Myocyte (in vitro differentiated cells): ENCODE data around the gene KIF21A. TPM values are rescaled to one million over a fixed set of nuclear protein-coding genes. Genes with fewer than 3 reads are reported as not detected.
"Not testable (repeated sequence)": the region's sequence is repeated elsewhere in the genome, so short reads cannot be mapped to it uniquely, and the experiment has no call there.

Experiments used
- DNase-seq: peaks from one replicate; pipeline ENCODE4 v3.0.0-alpha.2; 2012; ENCODE audit warnings: low read depth
- polyA plus RNA-seq: library from polyadenylated mRNA; unstranded; fragments of >200 nt; gene quantifications from one replicate; pipeline ENCODE4 v1.2.1, GENCODE V29; 2012; ENCODE audit warnings: missing spikeins
- total RNA-seq: library from RNA; depleted of rRNA; stranded (reverse); fragments of >200 nt; gene quantifications from 2 replicates; pipeline ENCODE4 v1.2.3, GENCODE V29; 2014

KIF21A gene
- total RNA-seq = 4.5 and 7.7 TPM in 2 replicates
- polyA plus RNA-seq = 2.3 TPM

DNA sequence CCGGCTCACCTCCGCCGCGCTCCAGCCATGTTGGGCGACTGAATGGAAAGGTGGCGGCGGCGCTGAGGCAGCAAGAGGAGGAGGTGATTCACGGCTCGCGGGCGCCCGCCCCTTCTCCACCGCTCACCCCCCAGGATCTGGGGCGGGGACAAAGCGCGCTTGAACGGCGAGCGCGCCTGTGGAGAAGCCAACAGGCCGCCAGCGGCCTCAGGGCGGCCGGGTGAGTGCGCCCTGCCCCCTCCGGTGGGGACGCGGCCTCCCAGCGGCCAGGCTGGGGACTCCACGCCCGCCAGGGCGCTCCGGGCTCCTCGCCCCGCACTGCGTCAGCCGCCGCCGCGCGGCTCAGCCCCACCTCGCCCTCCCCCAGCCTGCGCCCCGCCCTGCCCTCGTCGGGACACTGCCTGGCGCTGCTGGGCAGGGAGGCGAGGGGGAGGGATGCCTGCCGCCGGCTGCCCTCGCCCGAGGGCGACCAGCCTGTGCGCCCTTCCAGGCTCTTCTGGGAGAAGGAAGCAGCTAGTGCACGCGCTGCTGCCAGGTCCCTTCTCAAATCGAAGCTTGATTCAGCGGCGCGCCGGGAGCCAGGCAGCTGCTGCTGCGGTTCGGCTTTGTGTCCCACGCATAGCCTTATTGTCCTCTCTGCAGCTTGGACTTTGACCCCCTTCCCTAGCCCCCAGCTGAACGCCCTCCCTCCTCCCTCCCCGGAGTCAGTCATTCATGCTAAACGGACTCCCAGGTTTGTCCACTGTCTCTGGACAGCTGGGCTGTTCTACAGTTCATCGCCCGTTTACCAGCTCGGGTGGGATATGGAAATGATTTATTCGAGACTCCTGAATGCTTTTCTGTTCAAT lies at the start of gene KIF21A:
TSS of gene KIF21A (minus strand) at position 40 of the 848 bp plus-strand sequence. CDS start 150 bp downstream, outside the sequence.
- DNase-seq = peak; percentile 84

DNA sequence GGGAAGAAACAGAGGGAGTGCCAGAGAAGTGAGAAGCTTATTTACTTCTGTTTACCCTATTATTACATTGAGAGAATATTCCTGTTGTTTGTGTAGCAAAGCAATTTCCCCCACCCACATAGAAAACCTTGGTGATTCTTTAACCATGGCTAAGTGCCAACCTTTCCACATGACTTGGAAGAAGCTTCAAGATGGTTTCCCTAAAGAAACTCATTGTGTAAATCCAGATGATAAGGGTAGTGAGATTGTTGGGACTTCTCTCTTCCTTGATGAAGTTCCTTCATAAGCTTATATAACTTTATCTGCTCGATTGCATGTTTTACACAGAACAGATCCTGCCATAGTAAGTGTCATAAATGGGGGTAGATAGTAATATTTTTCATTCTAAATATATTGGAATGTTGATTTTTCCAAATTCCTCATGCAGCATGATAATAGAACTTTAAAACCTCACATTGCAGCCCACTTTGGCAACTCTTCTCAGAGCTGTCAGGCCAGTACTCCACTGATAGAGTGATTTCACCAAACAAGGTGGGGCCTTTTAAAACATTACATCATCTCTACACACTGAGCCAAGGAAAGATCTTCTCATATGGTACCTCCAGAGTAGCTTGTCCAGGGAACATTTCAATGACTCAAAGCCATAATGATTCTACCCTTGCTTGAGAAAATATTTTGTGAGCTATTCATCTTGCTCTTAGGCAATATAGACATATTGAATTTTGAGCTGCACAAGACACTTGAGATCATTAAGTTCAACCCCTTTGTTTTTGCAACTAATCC lies 47.8 kb upstream of the KIF21A start:
- DNase-seq = no peak

- no peak for DNase-seq
These were observed 40.7 kb upstream of the KIF21A start for GRCh38 chr12:39483597-39483996.

DNA sequence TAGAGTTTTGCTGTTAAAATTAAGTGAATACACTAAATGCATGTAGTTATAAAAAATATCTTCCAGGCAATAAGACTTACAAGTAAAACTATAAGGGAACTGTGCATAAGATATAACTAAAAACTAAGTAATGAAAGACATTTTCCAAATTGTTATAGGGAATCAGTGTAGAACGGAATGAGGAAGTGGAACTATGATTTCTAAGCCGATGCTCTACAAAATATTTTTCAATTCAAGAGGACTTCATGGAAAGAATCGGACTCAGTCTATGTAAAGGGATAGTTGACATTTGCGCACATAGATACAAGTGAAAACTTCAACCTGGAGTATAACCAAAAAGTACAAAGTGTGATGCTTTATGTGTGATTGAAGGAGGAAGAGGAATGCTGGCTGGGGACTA lies 40.1 kb upstream of the KIF21A start:
- DNase-seq = no peak

GRCh38 chr12:39476894-39477293 lies 34.0 kb upstream of the KIF21A start:
- no peak for DNase-seq

- DNase-seq = no peak
These were observed 33.2 kb upstream of the KIF21A start for GRCh38 chr12:39476121-39476520.

- not testable (repeated sequence) for DNase-seq
These were observed 32.2 kb upstream of the KIF21A start for GRCh38 chr12:39475136-39475535.

DNA sequence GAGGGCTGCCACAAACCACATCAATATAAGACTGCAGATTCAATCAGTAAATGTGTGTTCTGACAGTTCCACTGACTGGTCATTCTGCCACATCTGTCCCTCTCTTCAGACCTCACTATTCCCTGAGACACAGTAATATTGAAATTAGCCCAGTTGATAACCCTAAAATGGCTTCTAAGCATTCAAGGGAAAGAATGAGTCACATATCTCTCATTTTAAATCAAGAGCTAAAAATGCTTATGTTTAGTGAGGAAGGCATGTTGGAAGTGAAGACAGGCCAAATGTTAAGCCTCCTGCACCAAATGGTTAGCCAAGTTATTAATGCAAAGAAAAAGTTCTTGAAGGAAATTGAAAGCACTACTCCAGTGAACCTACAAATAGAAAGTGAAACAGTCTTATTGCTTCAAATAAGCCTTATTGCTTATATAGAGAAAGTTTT lies 24.5 kb upstream of the KIF21A start:
- DNase-seq = no peak

DNA sequence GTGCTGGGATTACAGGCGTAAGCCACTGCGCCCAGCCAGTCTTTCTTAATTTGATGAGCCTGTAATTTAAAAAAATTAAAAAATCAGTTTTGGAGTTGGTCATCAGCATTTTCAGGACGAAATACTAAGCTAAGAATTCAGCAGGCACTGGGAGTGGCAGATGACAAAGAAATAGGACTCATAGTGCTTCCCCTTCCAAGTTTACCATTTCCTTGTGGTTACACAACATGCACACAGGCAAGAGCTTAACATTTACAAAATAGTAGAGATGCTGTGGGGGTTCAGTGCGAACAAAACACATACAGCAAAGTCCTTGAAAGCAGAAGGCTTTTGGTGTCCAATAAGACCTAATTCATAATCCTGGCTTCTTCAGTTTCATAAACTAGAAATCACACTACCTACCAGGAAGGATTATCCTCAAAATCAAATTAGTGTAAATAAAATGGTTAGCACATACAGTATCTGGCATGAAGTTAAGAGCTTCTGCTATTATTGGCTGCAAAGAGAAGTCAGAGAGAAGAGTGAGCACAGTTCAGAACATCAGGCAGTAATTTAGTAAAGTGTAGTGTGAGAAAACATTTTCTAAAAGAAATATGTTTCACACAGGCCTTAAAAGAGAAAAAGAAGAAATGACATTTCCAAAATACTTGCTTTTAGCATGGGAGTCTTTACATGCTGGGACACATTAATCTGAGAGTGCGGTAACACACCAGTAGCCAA lies 22.2 kb upstream of the KIF21A start:
- DNase-seq = no peak

GRCh38 chr12:39461059-39461458 lies 18.1 kb upstream of the KIF21A start:
- DNase-seq = no peak

DNA sequence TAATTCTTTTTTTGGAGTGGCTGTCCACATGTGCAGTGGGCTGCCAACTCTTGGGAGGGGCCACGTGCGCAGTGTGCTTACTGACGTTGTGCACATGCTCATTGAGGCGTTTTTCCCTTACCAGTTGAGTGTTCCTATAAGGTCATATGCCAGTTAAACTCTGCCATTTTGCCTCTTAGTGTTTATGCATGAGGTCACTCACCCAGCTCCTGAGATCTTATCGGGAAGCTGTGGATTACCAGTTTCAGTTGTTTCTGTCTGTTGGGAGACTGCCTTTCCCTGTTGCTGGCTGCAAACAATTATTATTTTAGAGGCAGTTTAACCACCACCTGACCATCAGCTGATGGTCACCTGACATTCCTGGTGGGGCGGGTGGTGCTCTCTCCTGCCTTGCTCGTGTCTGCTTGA lies 16.1 kb upstream of the KIF21A start:
- no peak for DNase-seq

GRCh38 chr12:39451977-39452376 lies 9.1 kb upstream of the KIF21A start:
- DNase-seq = no peak

DNA sequence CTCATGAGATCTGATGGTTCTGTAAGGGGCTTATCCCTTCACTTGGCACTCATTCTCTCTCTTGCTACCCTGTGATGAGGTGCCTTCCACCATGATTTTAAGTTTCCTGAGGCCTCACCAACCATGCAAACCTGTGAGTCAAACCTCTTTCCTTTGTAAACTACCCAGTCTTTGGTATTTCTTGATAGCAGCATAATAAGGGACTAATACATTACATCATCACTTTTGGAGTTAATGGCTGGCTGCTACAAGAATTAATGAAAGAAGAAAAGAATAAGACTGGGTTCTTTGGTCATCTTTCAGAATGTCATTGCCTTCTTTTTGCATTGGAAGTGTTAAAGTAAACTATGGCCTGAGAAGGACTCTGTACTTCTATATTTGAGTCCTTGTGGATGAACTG lies 5.1 kb upstream of the KIF21A start:
- DNase-seq = no peak

DNA sequence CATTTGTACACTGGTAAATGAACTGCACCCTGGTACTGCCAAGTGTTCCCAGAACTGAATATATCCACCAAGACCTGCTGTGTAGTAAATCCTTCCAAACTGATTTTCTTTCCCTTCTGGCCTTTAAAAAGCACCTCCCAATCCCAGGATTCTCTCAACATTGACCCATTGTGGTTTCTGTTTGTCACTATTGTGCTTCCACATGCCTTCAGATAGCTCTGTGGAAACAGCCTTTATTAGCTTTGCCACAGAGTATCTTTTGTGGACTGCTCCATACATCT lies 949 bp upstream of the KIF21A start:
- DNase-seq = no peak

DNA sequence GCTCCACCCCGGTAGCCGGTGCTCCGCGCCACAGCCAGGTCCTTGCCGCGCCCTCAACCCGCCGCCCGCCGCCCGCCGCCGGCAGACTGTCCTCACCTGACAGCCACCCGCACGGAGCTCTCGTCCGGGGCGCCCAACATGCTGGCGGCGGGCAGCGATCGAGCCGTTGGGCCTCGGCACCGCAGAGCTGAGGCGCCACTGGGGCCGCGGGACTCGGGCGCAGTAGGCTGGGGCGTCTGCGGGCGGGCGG lies 164 bp downstream of the KIF21A start:
- DNase-seq = no peak

DNA sequence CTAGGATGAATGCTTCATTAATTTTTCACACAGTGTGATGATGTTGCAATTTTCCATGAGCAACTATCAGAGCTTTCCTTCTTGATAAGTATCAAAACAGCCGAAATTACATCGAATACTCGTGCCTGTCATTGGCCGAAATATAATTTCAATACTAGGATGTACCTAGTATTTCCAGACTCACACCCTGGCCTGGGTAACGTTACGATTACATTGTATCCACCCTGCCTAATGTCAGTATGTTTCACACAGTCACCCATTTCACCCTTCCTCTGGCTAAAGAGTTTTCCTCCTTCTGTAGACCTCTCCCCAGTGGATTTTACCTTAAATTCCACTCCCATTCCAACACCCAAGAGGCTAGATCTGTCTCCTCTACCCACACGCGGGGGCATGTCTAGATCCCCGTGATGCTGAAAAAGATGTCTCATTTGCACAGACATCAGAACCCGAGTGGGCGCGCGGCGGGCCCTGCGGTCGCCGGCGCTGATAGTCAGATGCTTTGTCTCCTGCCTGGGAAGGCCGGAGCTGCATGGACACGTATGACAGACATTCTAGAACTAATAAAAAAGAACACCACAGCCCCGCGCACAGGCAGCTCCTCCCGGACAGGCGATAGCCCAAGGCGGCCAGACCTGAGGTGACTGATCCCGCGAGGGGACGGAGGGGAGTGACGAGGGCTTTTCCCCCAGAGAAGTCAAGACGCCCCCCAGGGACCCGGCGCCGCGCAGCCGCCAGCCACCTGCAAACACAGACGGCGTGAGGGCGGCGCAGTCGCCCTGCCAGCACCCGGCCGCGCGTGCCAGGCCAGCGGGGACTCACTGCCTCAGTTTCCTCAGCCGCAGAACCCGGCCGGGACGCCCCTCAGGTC lies 723 bp downstream of the KIF21A start:
- peak; percentile 28 for DNase-seq

- DNase-seq = no peak
These were observed 1.5 kb downstream of the KIF21A start for GRCh38 chr12:39441189-39441962.

DNA sequence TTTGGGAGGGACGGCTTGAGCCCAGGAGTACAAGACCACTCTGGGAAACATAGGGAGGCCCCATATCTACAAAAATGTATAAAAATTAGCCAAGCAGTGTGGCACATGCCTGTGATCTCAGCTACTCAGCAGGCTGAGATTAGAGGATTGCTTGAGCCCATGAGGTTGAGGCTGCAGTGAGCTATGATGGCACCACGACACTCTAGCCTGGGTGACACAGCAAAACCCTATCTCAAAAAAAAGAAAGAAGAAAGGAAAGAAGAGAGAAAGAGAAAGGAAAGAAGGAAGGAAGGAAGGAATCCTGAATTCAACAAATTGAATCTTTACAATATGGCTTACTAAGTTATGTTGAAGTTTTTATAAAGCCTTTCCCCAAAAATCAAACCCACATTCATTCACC lies 2.1 kb downstream of the KIF21A start:
- no peak for DNase-seq

- DNase-seq = no peak
These were observed 2.8 kb downstream of the KIF21A start for GRCh38 chr12:39440101-39440500.

GRCh38 chr12:39435531-39435930 lies 7.4 kb downstream of the KIF21A start:
- no peak for DNase-seq
